Measurements from ENCODE around the gene GPER1.

The GPER1 gene

DNA sequence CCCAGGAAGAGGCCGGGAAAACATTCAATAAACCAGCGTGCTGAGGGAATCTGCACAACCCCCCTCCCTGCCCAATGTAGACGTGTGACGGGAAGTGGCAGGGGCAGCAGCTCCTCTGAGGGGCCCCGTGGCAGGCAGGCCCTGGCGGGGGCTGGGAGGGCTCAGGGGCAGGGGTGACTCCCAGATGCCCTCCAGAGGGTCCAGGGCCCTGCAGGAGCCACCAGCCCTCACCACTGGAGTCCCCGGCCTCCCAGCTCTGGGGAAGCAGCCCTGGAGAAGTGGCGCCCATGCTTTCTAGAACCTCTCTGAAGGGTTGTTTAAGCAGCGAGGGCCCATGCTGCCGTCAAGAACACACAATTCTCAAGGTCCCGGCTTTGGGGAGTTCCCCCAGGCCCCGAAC, 8.4 kb upstream of the GPER1 start:
- Histone ChIP-seq H4K20me1 (ENCODE audit: control insufficient read depth, insufficient read depth, low read depth, low read length) (peaks cover 4% of the 10 kb centered on the region; the same call in 1 of the 2 replicates), H3K9me2 (replicated peaks; ENCODE audit: control insufficient read depth, low read length) (no peaks in the 10 kb centered on the region), H3K4me2 (ENCODE audit: low read length) (no peak overlapping the region), H3K4me1 (ENCODE audit: control insufficient read depth, low read length) (peaks cover 4% of the 10 kb centered on the region), H3K79me2 (ENCODE audit: control insufficient read depth, low read length) (peaks cover 11% of the 10 kb centered on the region; the same call in 1 of the 2 replicates), H3F3A (ENCODE audit: control insufficient read depth, insufficient read depth) (no peaks in the 10 kb centered on the region), H3K4me3 (ENCODE audit: low read length) (no peak overlapping the region), H3K36me3 (ENCODE audit: control insufficient read depth, low read length) (no peaks in the 10 kb centered on the region), H3K27ac (ENCODE audit: low read depth, low read length) (no peak overlapping the region), H3K27me3 (ENCODE audit: control insufficient read depth, low read length) (no peaks in the 10 kb centered on the region), H3K9me3 (ENCODE audit: control insufficient read depth, insufficient read depth, low read length) (no peaks in the 10 kb centered on the region)
- TF ChIP-seq, protein P1, sequence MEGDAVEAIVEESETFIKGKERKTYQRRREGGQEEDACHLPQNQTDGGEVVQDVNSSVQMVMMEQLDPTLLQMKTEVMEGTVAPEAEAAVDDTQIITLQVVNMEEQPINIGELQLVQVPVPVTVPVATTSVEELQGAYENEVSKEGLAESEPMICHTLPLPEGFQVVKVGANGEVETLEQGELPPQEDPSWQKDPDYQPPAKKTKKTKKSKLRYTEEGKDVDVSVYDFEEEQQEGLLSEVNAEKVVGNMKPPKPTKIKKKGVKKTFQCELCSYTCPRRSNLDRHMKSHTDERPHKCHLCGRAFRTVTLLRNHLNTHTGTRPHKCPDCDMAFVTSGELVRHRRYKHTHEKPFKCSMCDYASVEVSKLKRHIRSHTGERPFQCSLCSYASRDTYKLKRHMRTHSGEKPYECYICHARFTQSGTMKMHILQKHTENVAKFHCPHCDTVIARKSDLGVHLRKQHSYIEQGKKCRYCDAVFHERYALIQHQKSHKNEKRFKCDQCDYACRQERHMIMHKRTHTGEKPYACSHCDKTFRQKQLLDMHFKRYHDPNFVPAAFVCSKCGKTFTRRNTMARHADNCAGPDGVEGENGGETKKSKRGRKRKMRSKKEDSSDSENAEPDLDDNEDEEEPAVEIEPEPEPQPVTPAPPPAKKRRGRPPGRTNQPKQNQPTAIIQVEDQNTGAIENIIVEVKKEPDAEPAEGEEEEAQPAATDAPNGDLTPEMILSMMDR (IDR thresholded peaks at IDR 0.05; ENCODE audit: low read depth, low read length, poor library complexity, severe bottlenecking): no peak
- TF ChIP-seq EZH2phosphoT487 (IDR thresholded peaks at IDR 0.05; ENCODE audit: borderline replicate concordance, low read length): no peak

DNA sequence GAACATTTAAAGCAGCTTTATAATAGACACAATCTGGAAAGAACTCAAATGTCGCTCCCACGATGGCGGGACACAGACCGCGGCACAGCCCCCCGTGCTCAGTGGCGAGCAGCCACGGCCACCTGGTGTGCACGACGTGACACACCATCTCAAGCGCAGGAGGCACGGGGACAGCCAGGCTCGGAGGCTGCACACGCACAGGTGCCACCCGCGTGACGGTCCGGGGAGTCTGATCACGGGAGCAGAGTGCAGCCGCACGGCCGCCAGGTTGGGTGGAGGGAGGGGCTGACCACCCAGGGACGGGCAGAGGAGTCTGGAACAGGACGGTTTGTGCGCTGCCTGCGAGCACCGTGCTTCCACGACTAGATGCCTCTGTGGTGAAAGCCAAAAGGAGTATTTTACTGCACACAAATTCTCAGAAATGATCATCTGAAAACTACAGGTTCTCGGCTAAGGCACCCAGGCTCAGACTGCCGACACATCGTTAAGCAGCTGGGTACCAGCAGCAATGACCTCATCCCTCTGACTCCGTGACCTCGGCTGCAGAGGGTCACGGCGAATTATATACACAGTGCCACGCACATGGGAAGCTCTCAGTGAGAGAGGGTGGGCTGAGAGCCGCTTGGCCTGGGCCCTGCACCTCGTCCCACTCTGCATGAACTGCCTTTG, 7.5 kb upstream of the GPER1 start:
- TF ChIP-seq, protein P1 (IDR thresholded peaks at IDR 0.05; ENCODE audit: low read depth, low read length, poor library complexity, severe bottlenecking): no peak
- no peak for TF ChIP-seq EZH2phosphoT487 (IDR thresholded peaks at IDR 0.05; ENCODE audit: borderline replicate concordance, low read length)
- Histone ChIP-seq H3K27ac (ENCODE audit: low read depth, low read length) (no peak overlapping the region), H3K9me2 (replicated peaks; ENCODE audit: control insufficient read depth, low read length) (no peaks in the 10 kb centered on the region), H3K4me2 (ENCODE audit: low read length) (no peak overlapping the region), H3K36me3 (ENCODE audit: control insufficient read depth, low read length) (no peaks in the 10 kb centered on the region; the same call in 1 of the 2 replicates), H3K9me3 (ENCODE audit: control insufficient read depth, insufficient read depth, low read length) (no peaks in the 10 kb centered on the region), H3K4me1 (ENCODE audit: control insufficient read depth, low read length) (peaks cover 12% of the 10 kb centered on the region), H4K20me1 (ENCODE audit: control insufficient read depth, insufficient read depth, low read depth, low read length) (0 out of 2 replicates have a peak, but pooled peaks cover 4% of the 10 kb centered on the region), H3K27me3 (ENCODE audit: control insufficient read depth, low read length) (no peaks in the 10 kb centered on the region), H3K79me2 (ENCODE audit: control insufficient read depth, low read length) (peaks cover 16% of the 10 kb centered on the region), H3F3A (ENCODE audit: control insufficient read depth, insufficient read depth) (peaks cover 3% of the 10 kb centered on the region; the same call in 1 of the 2 replicates), H3K4me3 (ENCODE audit: low read length) (no peak overlapping the region)

DNA sequence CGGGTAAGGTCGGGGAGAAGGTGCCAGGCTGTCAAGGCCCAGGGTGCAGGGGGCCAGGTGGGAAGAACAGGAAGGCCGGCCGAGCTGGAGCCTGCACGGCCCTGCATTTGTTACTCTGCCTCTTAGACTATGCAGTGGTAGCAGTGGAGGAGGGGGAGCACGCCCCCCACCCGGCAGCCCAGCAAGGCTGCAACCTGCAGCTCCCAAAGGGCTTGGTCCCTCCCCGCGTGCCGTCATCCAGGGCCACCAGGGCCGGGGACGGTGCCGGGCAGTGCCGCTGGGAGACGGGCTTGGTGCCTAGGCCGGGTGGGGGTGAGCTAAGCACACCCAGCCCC, 7.0 kb upstream of the GPER1 start:
- H3F3A ChIP-seq (ENCODE audit: control insufficient read depth, insufficient read depth): peaks cover 8% of the 10 kb centered on the region

More for the DNA sequence above, 7.0 kb upstream of the GPER1 start:
- peaks cover 17% of the 10 kb centered on the region for H3K4me1 ChIP-seq (ENCODE audit: control insufficient read depth, low read length)
- TF ChIP-seq, protein P1 (IDR thresholded peaks at IDR 0.05; ENCODE audit: low read depth, low read length, poor library complexity, severe bottlenecking): no peak
- TF ChIP-seq EZH2phosphoT487 (IDR thresholded peaks at IDR 0.05; ENCODE audit: borderline replicate concordance, low read length): no peak
- H3K36me3 ChIP-seq (ENCODE audit: control insufficient read depth, low read length): no peaks in the 10 kb centered on the region; the same call in 1 of the 2 replicates
- no peak overlapping the region for H3K4me3 ChIP-seq (ENCODE audit: low read length)
- H3K27me3 ChIP-seq (ENCODE audit: control insufficient read depth, low read length): no peaks in the 10 kb centered on the region
- H3K9me2 ChIP-seq (replicated peaks; ENCODE audit: control insufficient read depth, low read length): no peaks in the 10 kb centered on the region
- H3K9me3 ChIP-seq (ENCODE audit: control insufficient read depth, insufficient read depth, low read length): no peaks in the 10 kb centered on the region
- no peak overlapping the region for H3K4me2 ChIP-seq (ENCODE audit: low read length)
- no peak overlapping the region for H3K27ac ChIP-seq (ENCODE audit: low read depth, low read length)
- peaks cover 17% of the 10 kb centered on the region for H3K79me2 ChIP-seq (ENCODE audit: control insufficient read depth, low read length)
- H4K20me1 ChIP-seq (ENCODE audit: control insufficient read depth, insufficient read depth, low read depth, low read length): 0 out of 2 replicates have a peak, but pooled peaks cover 4% of the 10 kb centered on the region
